Head of caudate nucleus (tissue), 42 donors: ENCODE data around the gene RBM10.

ENCODE experiments used
- DNase-seq, 42 donors: peaks; one replicate each; pipeline versions ENCODE4 v3.0.0 to v3.0.0-alpha.2; 2020 to 2021; ENCODE audit warnings: mixed read lengths in 7 of 42
- intact Hi-C: fragments of 100-400 bp; cut with DNase I; formaldehyde crosslinking; loops from one replicate; pipeline ENCODE4 v1.15.0; 2022

RBM10 gene

DNA sequence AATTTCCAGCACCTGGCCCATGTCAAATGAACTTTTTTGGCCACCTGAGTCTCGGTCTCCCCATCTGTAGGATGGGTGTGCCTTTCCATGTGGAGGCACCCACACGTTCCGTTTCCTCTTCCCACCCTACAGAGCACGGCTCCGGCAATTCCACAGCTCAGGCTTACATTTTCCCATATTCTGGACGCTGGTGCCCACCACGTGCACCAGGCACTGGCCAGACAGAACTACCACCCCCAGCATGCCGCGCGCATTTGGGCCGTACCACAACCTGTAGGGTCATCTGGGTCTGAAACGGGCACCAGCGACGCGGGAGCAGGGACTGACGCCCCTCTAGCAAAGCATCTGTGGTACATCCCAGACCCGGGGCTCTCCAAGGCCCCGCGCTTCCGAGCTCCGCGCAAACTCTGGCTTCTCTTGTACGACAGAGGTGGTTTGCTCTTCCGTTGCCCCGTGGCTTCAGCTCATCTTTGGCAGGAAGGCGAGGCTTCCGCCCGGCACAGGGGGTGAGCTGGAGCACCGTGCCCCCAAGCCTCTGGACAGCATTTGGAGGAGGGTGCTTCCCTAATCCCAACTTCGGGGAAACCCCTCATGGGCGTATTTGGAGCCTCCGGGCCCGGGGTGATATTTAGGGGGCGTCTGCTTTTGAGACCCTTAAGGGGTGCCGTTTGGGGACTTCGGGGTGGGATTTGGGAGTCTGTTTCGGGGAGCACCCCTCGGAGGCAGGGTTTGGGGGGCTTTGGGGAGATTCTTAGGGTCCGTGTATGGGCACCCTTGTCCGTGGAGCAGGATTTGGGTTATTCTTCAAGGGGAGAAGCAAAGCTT is 45.6 kb downstream of the RBM10 start:
- DNase-seq = peak; percentile 81 to 94 (median 89)
- intact Hi-C loops = loop anchor here (5.0 kb wide), 1 partner anchor 192 kb away; no protein-coding TSS in a partner anchor

DNA sequence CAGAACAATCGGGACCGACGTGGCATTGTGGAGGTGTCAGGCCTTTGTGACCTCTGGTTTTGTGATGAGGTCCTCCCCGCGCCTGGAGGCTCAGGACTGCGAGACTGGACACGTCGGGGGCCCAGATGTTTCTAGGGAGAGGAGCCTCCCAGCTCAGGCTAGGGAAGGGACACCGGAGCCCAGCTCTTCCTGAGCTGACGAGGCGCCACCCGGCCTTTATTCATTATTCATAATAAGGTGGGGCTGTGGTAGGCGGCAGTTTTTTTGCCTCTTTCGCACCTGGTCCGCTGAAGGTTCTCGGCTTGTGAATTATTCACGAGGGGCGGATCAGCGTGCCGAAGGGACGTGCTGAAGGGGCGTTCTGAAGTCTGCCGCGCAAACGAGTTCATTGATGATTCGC is 46.3 kb downstream of the RBM10 start:
- DNase-seq = peak in 10 of 42 donors; percentile 12 to 45 (median 34)
- intact Hi-C loops = loop anchor here (5.0 kb wide), 1 partner anchor 191 kb away; no protein-coding TSS in a partner anchor

DNA sequence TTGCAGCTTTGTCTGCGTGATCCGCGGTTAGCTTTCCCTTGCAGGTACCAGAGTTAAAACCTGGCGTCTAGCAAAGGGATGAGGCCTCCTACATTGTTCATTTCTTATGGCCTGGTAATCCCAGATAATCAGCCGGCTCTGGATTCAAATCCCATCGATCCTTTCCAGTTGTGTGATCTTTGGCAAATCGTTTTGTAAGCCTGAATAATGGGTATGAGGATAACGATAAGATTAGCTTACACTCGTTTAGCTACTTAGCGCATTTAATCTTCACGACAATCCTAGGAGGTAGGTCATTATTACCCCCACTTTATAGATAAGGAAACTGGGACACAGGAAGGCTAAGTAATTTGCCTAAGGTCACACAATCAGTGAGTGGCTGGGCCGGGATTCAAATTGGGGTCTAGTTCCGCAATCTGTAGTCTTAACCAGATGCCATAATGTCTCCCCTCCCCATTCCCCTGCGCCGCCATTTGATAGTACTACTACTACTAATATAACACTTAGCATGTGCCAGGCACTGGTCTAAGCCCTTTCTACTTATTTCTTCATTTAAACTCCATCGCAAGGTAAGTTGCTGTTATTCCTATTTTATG is 46.9 kb downstream of the RBM10 start:
- intact Hi-C loops = loop anchor here (2.0 to 5.0 kb wide), 2 partner anchors 190 to 331 kb away; no protein-coding TSS in a partner anchor
- DNase-seq = no peak

DNA sequence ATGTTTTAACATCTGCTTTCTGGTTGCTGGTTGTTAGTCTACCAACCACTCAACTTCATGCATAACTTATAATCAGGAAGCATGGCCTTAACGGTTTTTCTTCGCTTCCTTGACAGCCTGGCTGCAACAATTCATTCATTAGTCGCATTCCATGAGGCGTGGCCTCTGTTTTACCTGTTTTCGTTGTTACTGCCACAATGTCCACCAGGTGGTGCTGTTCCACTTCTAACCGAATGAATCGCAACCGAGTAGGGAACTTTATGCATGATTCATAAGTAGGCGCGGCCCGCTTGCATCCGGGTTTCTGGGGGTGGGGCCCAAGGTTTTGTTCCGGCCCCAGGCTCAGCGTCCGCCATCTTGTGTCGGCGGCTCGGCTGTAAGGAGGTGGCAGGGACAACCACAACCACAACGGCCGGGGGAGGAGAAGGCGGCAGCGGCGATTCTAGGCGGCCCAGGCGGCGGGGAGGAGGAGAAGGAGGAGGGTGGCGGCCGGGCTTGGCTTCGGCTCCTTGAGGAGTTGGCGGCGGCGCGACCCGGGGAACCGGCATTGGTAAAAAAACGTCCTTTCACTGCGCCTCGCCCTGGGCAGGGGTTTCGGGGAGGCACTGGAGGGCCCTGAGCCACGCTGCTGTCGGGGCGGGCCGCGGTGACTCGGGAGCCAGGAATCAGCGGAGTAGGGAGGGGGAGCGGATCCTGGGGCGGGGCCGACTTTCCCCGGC is 48.6 kb downstream of the RBM10 start, which contains the start of gene UBA1:
UBA1 (plus strand) TSS at position 355 of the 719 bp plus-strand sequence. CDS start 4,974 bp downstream, outside the sequence.
- peak; percentile 87 to 99 (median 97) for DNase-seq
- intact Hi-C loops = loop anchor here (2.0 to 5.0 kb wide), 2 partner anchors 189 to 329 kb away; no protein-coding TSS in a partner anchor

DNA sequence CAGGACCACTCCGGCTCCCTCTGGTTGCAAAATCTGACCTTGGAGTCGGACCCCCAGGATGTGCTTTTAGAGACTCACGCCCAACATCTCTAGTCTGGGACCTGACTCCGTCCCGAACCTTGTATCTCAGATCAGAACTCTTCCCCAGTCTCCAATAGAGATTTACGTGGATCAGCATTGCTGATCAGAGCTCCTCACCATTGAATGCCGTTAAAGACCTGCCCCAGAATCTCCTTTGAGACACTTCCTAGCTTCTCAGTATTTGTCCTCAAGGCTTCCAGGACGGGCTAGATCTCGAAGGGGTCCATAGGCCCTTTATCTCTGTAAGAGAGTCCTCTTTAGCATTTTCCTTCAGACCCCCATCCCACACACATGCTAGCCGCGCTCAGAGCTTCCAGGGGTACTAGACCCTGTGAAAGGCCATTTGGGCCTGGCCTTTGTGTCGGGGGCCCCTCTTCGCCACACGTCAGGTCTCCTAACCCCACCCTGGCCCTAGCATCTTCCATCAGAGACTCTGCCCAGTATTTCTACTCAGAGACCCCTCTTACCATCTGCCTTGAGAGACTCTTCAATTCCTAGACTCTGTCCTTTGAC is 49.3 kb downstream of the RBM10 start:
- DNase-seq = no peak
- intact Hi-C loops = loop anchor here (5.0 kb wide), 1 partner anchor 188 kb away; no protein-coding TSS in a partner anchor

DNA sequence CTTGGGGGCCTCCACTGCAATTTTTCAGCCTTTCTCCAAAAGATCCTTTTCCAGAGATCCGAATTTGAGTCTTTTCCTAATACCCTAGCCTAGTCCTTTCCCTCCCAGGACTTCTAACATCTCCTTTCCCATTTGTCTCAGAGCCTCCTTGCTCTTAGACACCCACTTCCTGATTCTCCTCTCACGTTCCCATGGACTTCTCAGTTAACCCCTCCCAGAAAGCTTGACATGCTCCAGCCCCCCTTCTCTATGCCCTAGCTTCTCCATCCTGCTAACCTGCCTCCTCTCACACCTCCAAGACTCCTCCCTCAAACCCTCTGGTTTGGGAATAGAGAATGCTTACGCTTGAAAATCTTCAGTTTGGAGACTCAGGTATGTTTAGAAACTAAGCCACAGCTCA is 51.1 kb downstream of the RBM10 start:
- intact Hi-C loops = no loop called here
- DNase-seq = no peak

DNA sequence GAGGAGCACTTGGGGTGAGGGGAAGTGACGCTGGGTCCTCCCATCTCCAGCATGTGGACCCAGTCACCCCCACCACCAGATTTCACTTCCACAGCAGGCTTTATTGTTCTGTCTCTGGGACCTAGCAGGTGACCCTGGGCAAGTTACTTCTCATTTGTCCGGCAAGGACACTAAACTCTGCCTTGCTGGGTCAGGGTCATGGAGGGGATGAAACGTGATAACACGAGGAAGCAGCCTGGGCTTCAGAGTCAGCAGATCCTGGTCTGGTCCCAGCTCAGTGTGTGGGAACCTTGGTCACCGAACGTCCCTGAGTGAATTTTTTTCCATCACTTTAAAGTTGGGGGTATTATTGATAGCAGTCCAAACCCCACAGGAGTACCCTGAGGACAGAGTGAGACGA is 52.5 kb downstream of the RBM10 start:
- DNase-seq = no peak
- intact Hi-C loops = no loop called here

DNA sequence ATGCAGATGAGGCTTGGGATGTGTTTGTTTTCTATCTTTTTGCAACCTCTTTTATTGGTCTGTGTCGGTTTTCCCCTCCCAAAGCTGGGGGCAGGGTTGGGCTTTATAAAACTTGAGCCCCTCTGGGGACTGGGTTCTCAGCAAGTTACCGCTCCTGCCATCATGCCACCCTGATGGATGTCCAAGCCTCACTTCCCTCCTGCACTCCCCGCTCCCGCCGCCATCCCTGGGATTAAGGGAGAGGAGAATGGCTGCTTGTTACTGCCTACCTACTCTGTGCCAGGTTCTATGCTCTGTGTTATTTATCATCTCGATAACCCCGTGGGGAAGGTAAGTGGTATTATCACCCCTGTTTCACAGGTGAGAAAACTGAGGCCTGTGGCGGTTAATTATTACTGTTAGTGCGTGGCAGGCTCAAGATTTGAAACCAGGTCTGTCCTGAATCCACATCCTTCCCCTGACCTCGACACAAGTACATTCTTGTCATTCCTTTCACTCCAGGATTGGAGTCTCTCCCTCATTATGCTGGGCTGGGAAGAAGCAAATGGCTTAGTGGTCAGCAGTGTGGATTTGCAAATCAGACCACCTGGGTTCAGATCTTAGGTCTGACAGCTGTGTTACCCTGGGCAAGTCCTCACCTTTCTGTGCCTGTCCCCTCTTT is 53.1 kb downstream of the RBM10 start:
- DNase-seq = no peak
- intact Hi-C loops = no loop called here

DNA sequence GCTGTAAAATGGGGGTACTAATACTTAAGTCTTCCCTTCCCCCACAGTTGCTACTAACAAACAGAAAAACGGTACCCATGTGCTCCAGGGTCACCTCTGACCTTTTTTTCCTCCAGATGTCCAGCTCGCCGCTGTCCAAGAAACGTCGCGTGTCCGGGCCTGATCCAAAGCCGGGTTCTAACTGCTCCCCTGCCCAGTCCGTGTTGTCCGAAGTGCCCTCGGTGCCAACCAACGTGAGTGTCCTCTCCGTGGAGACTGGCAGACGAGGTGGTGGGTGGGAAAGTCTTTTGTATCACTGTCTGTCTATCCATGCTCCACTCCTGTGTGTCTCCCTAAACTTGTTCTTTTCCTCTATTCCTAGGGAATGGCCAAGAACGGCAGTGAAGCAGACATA is 53.7 kb downstream of the RBM10 start:
- intact Hi-C loops = no loop called here
- no peak for DNase-seq

DNA sequence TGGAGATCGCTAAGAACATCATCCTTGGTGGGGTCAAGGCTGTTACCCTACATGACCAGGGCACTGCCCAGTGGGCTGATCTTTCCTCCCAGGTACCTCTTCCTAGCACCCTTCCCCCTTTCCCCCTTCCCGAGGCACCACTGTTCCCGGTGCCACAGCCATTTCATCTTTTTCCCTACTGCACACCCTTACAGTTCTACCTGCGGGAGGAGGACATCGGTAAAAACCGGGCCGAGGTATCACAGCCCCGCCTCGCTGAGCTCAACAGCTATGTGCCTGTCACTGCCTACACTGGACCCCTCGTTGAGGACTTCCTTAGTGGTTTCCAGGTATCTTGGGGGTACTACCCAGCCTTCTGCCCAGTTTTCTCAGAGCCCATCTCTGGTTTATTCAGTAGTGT is 54.3 kb downstream of the RBM10 start:
- DNase-seq = no peak
- intact Hi-C loops = no loop called here

DNA sequence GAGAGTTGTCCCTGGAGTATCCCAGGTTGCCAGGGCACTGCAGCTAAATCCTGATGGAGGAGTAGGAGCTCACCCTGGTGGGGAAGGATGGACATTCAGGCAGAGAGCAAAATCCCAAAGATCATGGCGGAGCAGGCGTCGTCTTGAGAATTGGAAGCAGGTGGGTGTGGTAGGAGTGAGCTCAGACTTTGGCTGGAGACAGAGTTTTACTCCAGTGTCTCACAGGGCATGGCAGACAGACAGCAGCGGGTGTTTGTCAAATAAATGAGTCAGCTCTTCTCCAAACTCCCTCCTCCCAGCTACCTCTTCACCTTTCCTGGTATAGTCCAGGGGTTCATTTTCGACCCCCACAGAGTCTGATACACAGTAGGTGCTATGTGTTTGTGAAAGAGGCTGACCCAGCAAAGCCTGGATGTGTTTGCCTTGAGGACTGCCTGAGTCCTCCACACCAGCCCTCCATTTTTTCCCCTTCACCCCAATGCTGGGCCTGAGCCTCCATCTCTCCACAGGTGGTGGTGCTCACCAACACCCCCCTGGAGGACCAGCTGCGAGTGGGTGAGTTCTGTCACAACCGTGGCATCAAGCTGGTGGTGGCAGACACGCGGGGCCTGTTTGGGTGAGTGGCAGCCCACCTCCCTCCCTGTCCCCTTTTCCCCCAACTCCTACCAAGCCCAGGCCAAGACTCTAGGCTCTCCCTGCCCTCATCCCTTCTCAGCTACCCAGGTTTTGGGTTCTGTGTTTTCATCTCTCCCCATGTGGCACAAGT is 55.5 kb downstream of the RBM10 start:
- DNase-seq = no peak
- intact Hi-C loops = no loop called here

DNA sequence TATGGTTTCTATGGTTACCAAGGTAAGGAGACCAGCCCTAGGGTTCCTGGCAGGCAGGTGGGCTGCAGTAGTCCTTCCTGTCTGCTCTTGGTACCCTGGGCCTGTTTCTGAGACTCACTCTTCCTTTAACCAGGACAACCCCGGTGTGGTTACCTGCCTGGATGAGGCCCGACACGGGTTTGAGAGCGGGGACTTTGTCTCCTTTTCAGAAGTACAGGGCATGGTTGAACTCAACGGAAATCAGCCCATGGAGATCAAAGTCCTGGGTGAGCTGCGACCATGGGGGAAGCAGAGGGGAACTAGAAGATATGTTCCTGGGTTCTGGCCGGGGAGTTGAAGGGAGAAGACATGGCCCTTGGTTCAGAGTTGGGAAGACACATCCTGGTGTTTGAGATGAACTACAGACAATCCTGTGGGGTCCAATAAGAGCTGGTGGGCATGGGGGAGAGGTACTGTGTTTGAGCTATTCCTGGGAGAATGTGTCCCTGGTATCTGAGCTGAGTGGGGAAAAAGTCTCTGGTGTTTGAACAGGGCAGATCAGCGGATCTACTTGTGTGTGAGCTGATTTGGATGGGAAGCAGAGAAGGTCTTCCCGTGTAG is 56.4 kb downstream of the RBM10 start:
- no peak for DNase-seq
- intact Hi-C loops = no loop called here

DNA sequence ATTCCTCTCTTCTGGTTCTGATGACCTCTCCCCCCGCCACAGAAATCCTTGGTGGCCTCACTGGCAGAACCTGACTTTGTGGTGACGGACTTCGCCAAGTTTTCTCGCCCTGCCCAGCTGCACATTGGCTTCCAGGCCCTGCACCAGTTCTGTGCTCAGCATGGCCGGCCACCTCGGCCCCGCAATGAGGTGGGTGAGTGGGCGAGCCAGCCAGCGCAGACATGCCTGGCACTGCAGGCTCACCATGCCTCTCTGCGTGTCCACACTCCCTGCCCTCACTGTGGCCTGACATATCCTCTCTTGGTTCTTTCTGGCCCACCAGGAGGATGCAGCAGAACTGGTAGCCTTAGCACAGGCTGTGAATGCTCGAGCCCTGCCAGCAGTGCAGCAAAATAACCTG is 57.3 kb downstream of the RBM10 start:
- no peak for DNase-seq
- intact Hi-C loops = no loop called here

DNA sequence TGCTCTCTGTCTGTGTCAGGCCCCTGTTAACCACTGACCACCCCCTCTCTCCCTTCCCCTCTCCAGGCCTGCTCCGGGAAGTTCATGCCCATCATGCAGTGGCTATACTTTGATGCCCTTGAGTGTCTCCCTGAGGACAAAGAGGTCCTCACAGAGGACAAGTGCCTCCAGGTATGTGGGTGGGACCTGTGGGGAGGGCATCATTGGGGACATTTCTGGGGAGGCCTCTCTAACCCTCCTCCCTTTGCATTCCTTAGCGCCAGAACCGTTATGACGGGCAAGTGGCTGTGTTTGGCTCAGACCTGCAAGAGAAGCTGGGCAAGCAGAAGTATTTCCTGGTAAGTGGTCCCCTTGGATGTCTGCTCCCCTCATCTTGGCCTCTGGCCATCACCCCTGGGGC is 57.9 kb downstream of the RBM10 start:
- intact Hi-C loops = no loop called here
- DNase-seq = no peak

DNA sequence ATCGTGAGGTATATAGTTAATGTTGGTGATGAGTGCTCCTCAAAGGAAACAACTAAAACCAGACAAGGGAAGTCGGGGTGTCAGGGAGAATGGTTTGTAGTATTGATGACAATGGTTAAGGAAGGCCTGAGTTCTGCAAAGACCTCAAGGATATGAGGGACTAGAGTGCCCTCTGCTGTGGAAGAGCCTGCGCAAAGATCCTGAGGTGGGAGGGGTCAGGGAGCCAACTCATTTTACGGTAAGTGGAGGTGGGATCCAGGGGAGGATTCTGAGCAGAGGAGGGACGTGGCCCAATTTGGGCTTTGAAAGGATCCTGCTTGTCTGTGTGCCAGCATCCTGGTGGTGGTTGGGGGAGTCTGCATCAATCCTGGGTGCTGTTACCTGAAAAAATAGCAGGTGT is 59.9 kb downstream of the RBM10 start:
- DNase-seq = peak in 2 of 42 donors; percentile 25 to 42
- intact Hi-C loops = no loop called here

DNA sequence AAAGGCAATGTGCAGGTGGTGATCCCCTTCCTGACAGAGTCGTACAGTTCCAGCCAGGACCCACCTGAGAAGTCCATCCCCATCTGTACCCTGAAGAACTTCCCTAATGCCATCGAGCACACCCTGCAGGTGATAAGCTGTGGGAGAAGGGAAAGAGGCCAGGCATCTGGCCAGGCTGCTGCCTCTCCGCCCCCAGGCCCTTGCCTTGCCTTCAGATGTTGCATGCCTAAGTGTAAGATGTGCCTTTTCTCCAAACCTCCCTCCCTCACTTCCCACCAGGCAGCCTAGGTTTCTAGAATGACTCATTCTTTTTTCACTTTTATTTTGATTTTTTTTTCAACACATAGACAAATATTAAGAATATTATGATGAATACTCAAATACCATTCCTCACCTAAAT is 61.3 kb downstream of the RBM10 start:
- intact Hi-C loops = no loop called here
- DNase-seq = peak in 5 of 42 donors; percentile 8 to 53 (median 43)

DNA sequence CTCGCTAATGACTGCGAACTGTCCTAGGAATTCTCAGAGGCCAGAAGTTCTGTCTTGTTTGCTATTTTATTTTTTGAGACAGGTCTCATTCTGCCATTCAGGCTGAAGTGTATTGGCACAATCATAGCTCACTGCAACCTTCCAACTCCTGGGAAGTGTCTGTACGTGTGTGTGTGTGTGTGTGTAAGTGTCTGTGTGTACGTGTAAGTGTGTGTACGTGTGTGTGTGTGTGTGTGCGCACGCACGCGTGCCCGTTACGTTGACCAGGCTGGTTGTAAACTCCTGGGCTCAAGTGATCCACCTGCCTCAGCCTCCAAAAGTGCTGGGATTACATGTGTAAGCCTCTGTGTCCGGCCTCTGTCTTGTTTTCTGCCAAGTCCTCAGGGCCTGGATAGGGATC is 63.1 kb downstream of the RBM10 start:
- no peak for DNase-seq
- intact Hi-C loops = no loop called here
